Adrenal gland (tissue), 12 donors: ENCODE results near the gene TM7SF3. TPM values are rescaled to one million over a fixed set of nuclear protein-coding genes. Genes with fewer than 3 reads are reported as not detected.

Experiments
- DNase-seq, 7 donors: peaks; one replicate each; pipeline ENCODE4 v3.0.0-alpha.2; 2019 to 2020
- H3K27ac ChIP-seq, 5 donors: fragments of 200-600 bp; sonication (generic) in 4 of 5; 1 replicate in 3 of 5; 2 replicates in 2 of 5; pipeline versions ENCODE4 v1.5.1 to v1.8.0; 2016 to 2020; ENCODE audit warnings: mild to moderate bottlenecking in 1 of 5
- H3K27me3 ChIP-seq: fragments of 200-600 bp; 2 replicates; pipeline ENCODE4 v1.8.0; 2021
- H3K36me3 ChIP-seq, 2 donors: fragments of 200-600 bp; replicated peaks in 1 of 2; 1 replicate in 1 of 2; 2 replicates in 1 of 2; pipeline versions ENCODE4 v1.5.1 to v1.8.0; 2018 to 2022
- H3K4me1 ChIP-seq, 2 donors: fragments of 200-600 bp; replicated peaks in 1 of 2; 1 replicate in 1 of 2; 2 replicates in 1 of 2; pipeline versions ENCODE4 v1.5.1 to v1.8.0; 2018 to 2021
- H3K4me3 ChIP-seq, 4 donors: fragments of 200-600 bp; sonication (generic) in 3 of 4; one replicate each; pipeline ENCODE4 v1.5.1; 2016 to 2018
- H3K9me3 ChIP-seq, 3 donors: fragments of 200-600 bp; sonication (generic) in 1 of 3; replicated peaks in 1 of 3; 1 replicate in 2 of 3; 2 replicates in 1 of 3; pipeline versions ENCODE4 v1.5.1 to v1.8.0; 2016 to 2021
- CTCF ChIP-seq, 6 experiments: fragments of 450-650 bp in 4 of 6; fragments of 200-600 bp in 2 of 6; sonication (generic) in 1 of 6; IDR thresholded peaks; 1 replicate in 5 of 6; 2 replicates in 1 of 6; pipeline versions ENCODE4 v1.5.1 to v1.8.0; 2016 to 2021; ENCODE audit warnings: antibody characterized with exemption in 6 of 6, mild to moderate bottlenecking in 2 of 6, moderate library complexity in 1 of 6
- POLR2A ChIP-seq, 2 donors: fragments of 450-650 bp; IDR thresholded peaks; one replicate each; pipeline ENCODE4 v1.6.1; 2017; ENCODE audit warnings: antibody characterized with exemption in 2 of 2, mild to moderate bottlenecking in 2 of 2, moderate library complexity in 1 of 2
- WGBS, 4 donors: extraction: QIAGEN DNeasy Blood & Tissue Kit in 2 of 4; methylation state at CpG; one replicate each; pipeline versions ENCODE4 v1.1.5 to v1.1.7; 2013 to 2017; 5-methylcytosine and 5-hydroxymethylcytosine counted together
- intact Hi-C, 2 donors: fragments of 100-400 bp; cut with DNase I; formaldehyde crosslinking; loops; one replicate each; pipeline versions ENCODE4 v1.14.1 to v1.15.0; 2022 to 2023
- polyA plus RNA-seq, 3 donors: library from polyadenylated mRNA; stranded (reverse); fragments of 200-250 nt in 2 of 3; fragments of 350-450 nt in 1 of 3; fragmentation: Illumina TruSeq in 1 of 3; extraction: RNeasy Lipid Tissue Mini Kit (QIAGEN cat#74804) in 1 of 3; gene quantifications; one replicate each; pipeline ENCODE4 v1.2.3, GENCODE V29; 2013 to 2014
- total RNA-seq, 9 donors: library from RNA; depleted of rRNA in 4 of 9; stranded (reverse); fragments of >200 nt in 4 of 9; fragments of 120-200 nt in 1 of 9; fragmentation: NEBNext Ultra II Directional in 1 of 9; extraction: Animal tissue kit (Norgen Biotek cat#: 25700) in 1 of 9; gene quantifications; one replicate each; pipeline versions ENCODE4 v1.1.0 to v1.2.4, GENCODE V29; 2013 to 2023
- donor health status: healthy with polysubstance abuse.
- donor health status: Bipolar disorder and iron deficiency.
- donor health status: DM: yes; HTN: yes; CAD: no.
- donor health status: DM: no; HTN: no; CAD: no.
- donor health status: DM: no; HTN: no; CAD: no.
- donor health status: DM: yes; HTN: yes; CAD: no.

Gene TM7SF3
- total and polyA plus RNA-seq, 12 donors, result 12.3 to 197 (median 68.1) TPM

- Histone ChIP-seq H3K9me3 (no peaks in the 10 kb centered on the region), H3K36me3 (no peaks in the 10 kb centered on the region), H3K4me1 (peaks cover 31 to 52% of the 10 kb centered on the region in 2 donors), H3K27me3 (no peaks in the 10 kb centered on the region), H3K4me3 (peak overlapping the region in 3 of 4 donors; percentile 58 to 77 (median 62)), H3K27ac (peak overlapping the region; percentile 64 to 95 (median 91))
- peak in 1 of 7 donors; percentile 36 for DNase-seq
- WGBS, 4 donors, result 33 to 38% (median 36%) methylated on average over 12 of the region's 12 CpGs
- no peak for TF ChIP-seq POLR2A (IDR thresholded peaks at IDR 0.05)
- TF ChIP-seq CTCF (IDR thresholded peaks at IDR 0.05), result no peak
- intact Hi-C loops, result loop anchor here (10.0 kb wide), 4 partner anchors 80 to 290 kb away; partner anchors contain the start of genes FGFR1OP2 (in 1 of the 2) and INTS13 (in 1 of the 2)
Observed at GRCh38 chr12:27014859-27015729, 910 bp upstream of the TM7SF3 start.

GRCh38 chr12:27013611-27014084, 536 bp downstream of the TM7SF3 start:
- DNase-seq, result peak in 3 of 7 donors; percentile 26 to 38 (median 32)
- Histone ChIP-seq H3K27ac (peak overlapping the region; percentile 63 to 95 (median 91)), H3K36me3 (no peaks in the 10 kb centered on the region), H3K27me3 (no peaks in the 10 kb centered on the region), H3K4me1 (peaks cover 33 to 55% of the 10 kb centered on the region in 2 donors), H3K4me3 (peak overlapping the region; percentile 42 to 80 (median 70)), H3K9me3 (no peaks in the 10 kb centered on the region)
- WGBS, 4 donors, result 0 to 2% (median 1%) methylated on average over 8 to 13 of the region's 13 CpGs
- intact Hi-C loops, result loop anchor here (10.0 kb wide), 4 partner anchors 79 to 291 kb away; partner anchors contain the start of genes FGFR1OP2 (in 1 of the 2) and INTS13 (in 1 of the 2)
- no peak for TF ChIP-seq CTCF (IDR thresholded peaks at IDR 0.05)
- TF ChIP-seq POLR2A (IDR thresholded peaks at IDR 0.05), result no peak

- 61 to 70% (median 65%) methylated on average over 5 of the region's 5 CpGs for WGBS, 4 donors
- H3K9me3 ChIP-seq, result no peaks in the 10 kb centered on the region
- TF ChIP-seq CTCF (IDR thresholded peaks at IDR 0.05) (no peak), POLR2A (IDR thresholded peaks at IDR 0.05) (no peak)
- H3K4me1 ChIP-seq, result peaks cover 33 to 58% of the 10 kb centered on the region in 2 donors
- no peak for DNase-seq
- H3K4me3 ChIP-seq, result peak overlapping the region in 1 of 4 donors; percentile 77
- intact Hi-C loops, result loop anchor here (10.0 kb wide), 4 partner anchors 78 to 292 kb away; partner anchors contain the start of genes FGFR1OP2 (in 1 of the 2) and INTS13 (in 1 of the 2)
- no peaks in the 10 kb centered on the region for H3K27me3 ChIP-seq
- no peak overlapping the region for H3K27ac ChIP-seq
- no peaks in the 10 kb centered on the region for H3K36me3 ChIP-seq
Observed at GRCh38 chr12:27012982-27013255, 1.3 kb downstream of the TM7SF3 start.

GRCh38 chr12:27012239-27012981, 1.8 kb downstream of the TM7SF3 start:
- H3K4me3 ChIP-seq, result peak overlapping the region in 1 of 4 donors; percentile 77
- H3K9me3 ChIP-seq, result no peaks in the 10 kb centered on the region
- no peak for DNase-seq
- WGBS, 4 donors, result 87 to 92% (median 89%) methylated on average over 13 to 14 of the region's 14 CpGs
- H3K27me3 ChIP-seq, result no peaks in the 10 kb centered on the region
- TF ChIP-seq POLR2A (IDR thresholded peaks at IDR 0.05) (no peak), CTCF (IDR thresholded peaks at IDR 0.05) (no peak)
- intact Hi-C loops, result loop anchor here (10.0 kb wide), 4 partner anchors 78 to 292 kb away; partner anchors contain the start of genes FGFR1OP2 (in 1 of the 2) and INTS13 (in 1 of the 2)
- H3K36me3 ChIP-seq, result no peaks in the 10 kb centered on the region
- H3K4me1 ChIP-seq, result peaks cover 33 to 58% of the 10 kb centered on the region in 2 donors
- H3K27ac ChIP-seq, result no peak overlapping the region
